ENCODE measurements around the gene LRRN1. TPM values are rescaled to one million over a fixed set of nuclear protein-coding genes. Genes with fewer than 3 reads are reported as not detected.

The LRRN1 gene
- total RNA-seq, 4 donors from 2014 or later, result 1.1 to 6.8 (median 4.3) TPM

- intact Hi-C loops (cut with DNase I; ENCODE audit: low total_unique reads), result no loop called here
- ATAC-seq (no peak), DNase-seq (no peak)
- in situ Hi-C loops (cut with MboI; ENCODE audit: low sequenced_read_pairs in 4 of 4), result no loop called here
- no peaks in the 10 kb centered on the region for H3K36me3 ChIP-seq
- no peak overlapping the region for H3K27ac ChIP-seq
- no peak overlapping the region for H3K4me3 ChIP-seq
- H3K4me1 ChIP-seq, result no peaks in the 10 kb centered on the region
- TF ChIP-seq CTCF (IDR thresholded peaks at IDR 0.05 in 4 of 5, conservative IDR thresholded peaks at IDR 0.05 in 1 of 5), result no peak
- no peak for TF ChIP-seq POLR2A (IDR thresholded peaks at IDR 0.05)
- no peaks in the 10 kb centered on the region for H3K27me3 ChIP-seq
- no peaks in the 10 kb centered on the region for H3K9me3 ChIP-seq
These were observed 18.6 kb downstream of the LRRN1 start for GRCh38 chr3:3817865-3818264.

- Histone ChIP-seq H3K4me1 (no peaks in the 10 kb centered on the region), H3K27me3 (no peaks in the 10 kb centered on the region), H3K9me3 (no peaks in the 10 kb centered on the region), H3K27ac (no peak overlapping the region), H3K4me3 (no peak overlapping the region), H3K36me3 (no peaks in the 10 kb centered on the region)
- in situ Hi-C loops (cut with MboI; ENCODE audit: low sequenced_read_pairs in 4 of 4), result no loop called here
- ATAC-seq (no peak), DNase-seq (no peak)
- TF ChIP-seq CTCF (IDR thresholded peaks at IDR 0.05 in 4 of 5, conservative IDR thresholded peaks at IDR 0.05 in 1 of 5), result no peak
- TF ChIP-seq POLR2A (IDR thresholded peaks at IDR 0.05), result no peak
- intact Hi-C loops (cut with DNase I; ENCODE audit: low total_unique reads), result no loop called here
These were observed 22.5 kb downstream of the LRRN1 start for GRCh38 chr3:3821777-3822176.

GRCh38 chr3:3825035-3825434 is 25.8 kb downstream of the LRRN1 start:
- Histone ChIP-seq H3K27ac (no peak overlapping the region), H3K4me3 (no peak overlapping the region), H3K36me3 (no peaks in the 10 kb centered on the region), H3K4me1 (no peaks in the 10 kb centered on the region), H3K9me3 (no peaks in the 10 kb centered on the region), H3K27me3 (no peaks in the 10 kb centered on the region)
- DNase-seq (no peak), ATAC-seq (no peak)
- TF ChIP-seq POLR2A (IDR thresholded peaks at IDR 0.05) (no peak), CTCF (IDR thresholded peaks at IDR 0.05 in 4 of 5, conservative IDR thresholded peaks at IDR 0.05 in 1 of 5) (no peak)
- in situ Hi-C loops (cut with MboI; ENCODE audit: low sequenced_read_pairs in 4 of 4) (no loop called here), intact Hi-C loops (cut with DNase I; ENCODE audit: low total_unique reads) (no loop called here)

GRCh38 chr3:3826521-3826920 is 27.3 kb downstream of the LRRN1 start:
- H3K9me3 ChIP-seq, result no peaks in the 10 kb centered on the region

More at GRCh38 chr3:3826521-3826920, 27.3 kb downstream of the LRRN1 start:
- intact Hi-C loops (cut with DNase I; ENCODE audit: low total_unique reads) (no loop called here), in situ Hi-C loops (cut with MboI; ENCODE audit: low sequenced_read_pairs in 4 of 4) (no loop called here)
- Histone ChIP-seq H3K4me1 (no peaks in the 10 kb centered on the region), H3K27me3 (no peaks in the 10 kb centered on the region), H3K27ac (no peak overlapping the region), H3K4me3 (no peak overlapping the region), H3K36me3 (no peaks in the 10 kb centered on the region)
- TF ChIP-seq CTCF (IDR thresholded peaks at IDR 0.05 in 4 of 5, conservative IDR thresholded peaks at IDR 0.05 in 1 of 5), result no peak
- no peak for TF ChIP-seq POLR2A (IDR thresholded peaks at IDR 0.05)
- DNase-seq, result no peak
- no peak for ATAC-seq

Data from gastrocnemius medialis (tissue), 4 donors.